NCI-H446 treated with DMSO at 0.1 percent for 48 hours (cell line): ENCODE measurements around the gene EDIL3.
A peak's percentile ranks its signal among the peaks of the same experiment; 100 is the strongest.

Source experiments
- DNase-seq: peaks from one replicate; lab custom pipeline; 2025; lab: John Stamatoyannopoulos, UW

EDIL3 gene

GRCh38 chr5:84384604-84385575 lies at the start of gene EDIL3:
EDIL3 (minus strand) TSS chr5:84384880; CDS start chr5:84384374, 506 bp downstream.
- peak; percentile 30 for DNase-seq

DNA sequence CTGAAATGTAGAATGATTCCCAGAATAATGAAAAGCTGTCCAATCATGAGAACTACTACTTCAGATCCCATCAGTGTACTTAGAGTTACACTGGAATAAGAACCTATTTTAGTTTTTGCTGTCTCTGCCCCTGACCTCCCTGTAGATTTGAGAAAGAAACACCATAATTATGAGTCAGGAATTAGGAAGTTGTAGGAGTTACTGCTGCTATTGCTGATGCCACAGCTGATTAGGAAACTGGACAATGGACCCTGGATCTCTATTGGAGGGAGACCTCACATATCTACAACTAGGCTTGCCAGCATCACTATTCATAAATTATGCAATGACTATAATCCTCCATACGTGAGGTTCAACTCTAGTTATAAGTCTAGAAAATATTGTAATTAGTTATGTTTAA lies 48.8 kb upstream of the EDIL3 start:
- DNase-seq = no peak

DNA sequence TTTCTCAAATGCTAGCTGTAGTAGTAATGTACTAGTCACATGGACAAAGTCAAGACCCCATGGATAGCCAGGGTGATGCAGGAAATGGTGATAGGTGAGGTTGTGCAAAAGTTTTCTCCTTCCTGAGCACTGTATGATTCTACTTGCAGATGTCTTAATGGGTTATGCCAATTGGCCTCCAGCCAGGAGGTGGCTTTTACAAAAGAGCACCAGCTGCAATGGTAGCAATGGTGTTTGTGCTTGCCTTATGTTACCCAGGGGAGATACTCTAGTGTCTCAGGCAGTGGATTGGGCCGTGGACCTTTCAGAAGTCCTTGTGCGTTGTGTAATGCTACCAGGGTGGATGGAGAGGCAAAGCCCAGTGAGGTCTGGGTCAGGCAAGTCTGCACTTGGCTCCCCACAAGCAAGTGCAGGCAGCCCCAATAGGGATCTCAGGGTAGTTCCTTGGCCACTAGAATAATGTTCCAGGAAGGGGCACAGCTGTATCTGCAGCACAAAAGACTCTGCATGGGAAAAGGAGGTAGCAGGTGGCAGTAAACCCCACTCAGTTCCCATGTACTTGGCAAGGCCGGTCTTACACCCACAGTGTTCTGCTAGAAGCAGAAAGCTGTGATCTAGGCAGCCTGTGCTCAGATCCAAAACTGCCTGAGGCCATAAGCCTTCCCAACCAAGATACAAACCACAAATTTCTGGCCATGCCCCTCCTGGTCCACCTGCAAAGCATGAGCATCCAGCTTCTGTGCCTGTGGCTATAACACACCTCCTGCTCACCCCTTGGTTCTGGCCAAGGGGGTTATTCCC lies 46.4 kb upstream of the EDIL3 start:
- peak; percentile 63 for DNase-seq

DNA sequence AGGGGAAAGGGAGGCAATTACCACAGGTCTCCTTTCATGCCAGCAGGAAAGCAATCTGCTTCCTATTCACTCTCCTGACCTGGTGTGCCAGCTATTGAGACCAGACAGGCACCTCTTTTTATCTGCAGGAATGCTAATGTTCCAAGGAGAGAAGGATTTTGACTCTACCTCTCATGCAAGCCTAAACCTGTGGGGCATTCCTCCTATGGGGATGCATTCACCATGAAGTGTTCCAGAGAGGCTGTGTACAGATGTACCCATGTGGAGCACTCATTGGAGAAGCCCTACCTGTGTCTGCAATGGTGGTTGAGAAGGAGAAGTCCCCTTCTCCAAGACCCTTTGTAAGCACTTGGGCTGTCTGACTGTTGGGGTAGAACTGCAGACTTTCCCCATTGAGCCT lies 45.4 kb upstream of the EDIL3 start:
- no peak for DNase-seq

DNA sequence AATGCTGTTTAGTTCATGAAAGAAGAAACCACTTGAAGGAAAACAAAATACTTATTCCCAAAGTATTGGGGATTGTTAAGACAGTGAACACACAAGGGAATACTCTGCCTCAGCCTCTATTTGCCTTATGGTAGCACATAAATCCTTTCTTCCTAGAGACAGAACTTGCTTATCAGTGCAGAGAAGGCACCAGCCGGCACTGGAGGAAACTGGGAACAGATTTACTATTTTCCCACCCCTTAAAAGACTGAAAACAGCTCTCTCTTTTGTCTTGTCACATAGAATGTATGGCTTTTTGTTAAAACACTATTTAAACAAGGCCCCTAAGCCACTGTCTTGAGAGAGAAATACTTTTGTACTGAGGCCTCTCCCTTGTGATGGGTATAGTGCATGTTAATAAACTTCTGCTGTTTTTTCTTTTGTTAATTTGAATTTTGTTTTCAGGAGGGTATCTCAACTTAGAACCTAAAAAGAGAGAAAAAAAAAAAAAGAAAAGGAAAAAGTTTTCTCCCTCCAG lies 40.7 kb upstream of the EDIL3 start:
- DNase-seq = no peak

DNA sequence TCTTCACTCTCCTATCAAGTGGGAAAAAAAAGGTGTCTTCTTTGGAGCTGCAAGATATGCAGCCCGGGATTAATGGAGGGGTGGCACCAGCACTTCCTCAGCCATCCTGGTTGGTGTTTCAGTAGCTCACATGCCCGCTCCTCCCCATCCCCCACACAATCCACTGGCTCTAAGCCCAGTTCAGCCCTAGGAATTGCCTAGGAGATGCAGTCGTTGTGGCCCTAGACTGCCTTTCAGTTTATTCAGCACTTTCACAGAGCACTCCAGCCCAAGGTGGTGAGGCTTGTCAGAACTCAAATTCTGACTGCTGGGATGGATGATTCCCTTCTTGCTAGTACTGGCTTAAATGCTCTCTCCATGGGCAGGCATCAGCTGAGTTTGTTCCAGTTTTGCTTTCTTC lies 35.1 kb upstream of the EDIL3 start:
- DNase-seq = no peak

GRCh38 chr5:84411832-84412605 lies 27.3 kb upstream of the EDIL3 start:
- DNase-seq = peak; percentile 91

DNA sequence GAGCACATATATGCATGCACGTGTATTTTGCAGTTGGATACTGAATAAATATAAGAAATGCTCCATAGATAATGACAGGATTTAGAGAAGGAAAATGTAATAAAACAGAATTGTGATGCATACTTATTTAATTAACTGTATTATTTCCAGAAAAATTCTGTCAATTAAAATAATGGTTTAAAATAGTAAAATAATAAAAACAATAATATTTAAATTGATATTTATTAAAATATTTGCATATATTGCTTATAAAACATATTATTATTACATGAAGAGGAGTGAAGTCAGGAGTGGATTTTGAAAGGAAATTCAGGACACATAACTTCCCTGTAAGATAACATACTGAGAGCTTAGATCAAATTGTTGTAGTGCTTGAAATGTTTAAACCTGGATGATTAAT lies 21.4 kb upstream of the EDIL3 start:
- no peak for DNase-seq

GRCh38 chr5:84403773-84404172 lies 19.1 kb upstream of the EDIL3 start:
- DNase-seq = no peak

DNA sequence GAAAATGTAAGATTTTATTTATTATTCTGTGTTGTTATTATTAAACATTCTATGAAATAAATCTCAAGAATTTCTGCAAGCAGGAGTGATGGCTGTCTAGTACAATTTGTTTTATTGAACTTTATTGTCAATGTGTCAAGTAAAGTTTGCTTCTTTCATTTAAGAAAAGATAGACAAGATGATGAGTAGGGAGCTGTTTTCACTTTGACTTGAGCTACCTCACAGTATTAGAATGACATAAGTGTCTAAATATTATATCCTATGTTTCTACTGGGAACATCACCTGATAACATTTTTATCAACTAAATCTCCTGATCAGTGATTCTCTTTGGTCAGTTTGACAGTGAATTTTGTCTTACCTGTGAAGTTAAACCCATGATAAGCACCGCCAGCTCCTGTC lies 12.7 kb upstream of the EDIL3 start:
- DNase-seq = no peak

DNA sequence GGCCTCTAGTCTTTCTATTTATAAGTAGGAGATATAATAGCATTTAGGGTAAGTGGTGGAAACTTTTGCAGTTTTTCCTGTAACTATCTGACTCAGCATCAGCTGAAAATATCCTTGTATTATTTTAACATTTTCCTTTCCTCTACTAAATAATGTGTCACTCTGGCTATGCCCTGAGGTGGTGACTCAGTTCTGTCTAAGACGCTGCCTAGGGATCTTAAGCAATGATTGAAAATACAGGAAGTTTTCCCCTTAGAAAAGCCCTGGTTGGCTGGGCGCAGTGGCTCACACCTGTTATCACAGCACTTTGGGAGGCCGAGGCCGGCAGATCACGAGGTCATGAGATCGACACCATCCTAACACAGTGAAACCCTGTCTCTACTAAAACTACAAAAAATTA lies 9.3 kb upstream of the EDIL3 start:
- DNase-seq = no peak

DNA sequence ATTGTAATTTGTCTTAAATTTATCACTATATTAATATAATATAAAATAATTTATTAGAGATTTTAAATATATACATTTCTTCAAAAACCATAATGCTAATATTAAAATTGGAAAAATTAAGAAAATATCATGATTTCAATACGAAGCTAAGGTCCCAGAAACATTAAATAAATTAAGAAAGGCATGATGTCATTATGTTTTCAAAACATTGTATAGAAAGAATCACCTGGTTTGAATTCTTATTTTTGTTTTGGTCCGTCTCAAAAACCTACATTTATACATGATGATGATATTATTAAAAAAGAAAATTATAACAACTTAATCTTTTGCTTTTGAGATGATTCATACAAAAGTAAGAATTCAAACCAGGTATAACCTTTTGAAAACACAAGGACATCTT lies 8.2 kb upstream of the EDIL3 start:
- DNase-seq = no peak

DNA sequence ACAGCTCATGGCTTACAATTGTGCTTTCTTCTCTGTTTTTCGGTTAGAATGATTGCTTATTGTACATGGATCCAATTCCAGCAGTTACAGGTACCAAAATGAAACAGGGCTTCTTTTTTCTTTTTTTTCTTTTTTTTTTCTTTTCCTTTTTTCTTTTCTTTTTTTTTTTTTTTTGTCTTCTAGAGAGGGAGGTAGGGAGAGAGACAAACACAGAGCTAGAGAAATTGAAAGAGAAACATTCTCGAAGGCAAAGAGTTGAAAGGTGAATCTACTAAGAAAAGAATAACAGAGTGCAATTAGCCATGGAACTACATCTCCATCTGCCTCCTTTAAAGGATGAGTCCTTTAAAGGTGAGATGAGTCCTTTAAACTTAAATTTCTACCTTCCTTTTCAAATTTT lies 1.0 kb upstream of the EDIL3 start:
- DNase-seq = no peak

- no peak for DNase-seq
These were observed 670 bp downstream of the EDIL3 start for GRCh38 chr5:84383816-84384603.

GRCh38 chr5:84383296-84383815 lies 1.3 kb downstream of the EDIL3 start:
- no peak for DNase-seq

DNA sequence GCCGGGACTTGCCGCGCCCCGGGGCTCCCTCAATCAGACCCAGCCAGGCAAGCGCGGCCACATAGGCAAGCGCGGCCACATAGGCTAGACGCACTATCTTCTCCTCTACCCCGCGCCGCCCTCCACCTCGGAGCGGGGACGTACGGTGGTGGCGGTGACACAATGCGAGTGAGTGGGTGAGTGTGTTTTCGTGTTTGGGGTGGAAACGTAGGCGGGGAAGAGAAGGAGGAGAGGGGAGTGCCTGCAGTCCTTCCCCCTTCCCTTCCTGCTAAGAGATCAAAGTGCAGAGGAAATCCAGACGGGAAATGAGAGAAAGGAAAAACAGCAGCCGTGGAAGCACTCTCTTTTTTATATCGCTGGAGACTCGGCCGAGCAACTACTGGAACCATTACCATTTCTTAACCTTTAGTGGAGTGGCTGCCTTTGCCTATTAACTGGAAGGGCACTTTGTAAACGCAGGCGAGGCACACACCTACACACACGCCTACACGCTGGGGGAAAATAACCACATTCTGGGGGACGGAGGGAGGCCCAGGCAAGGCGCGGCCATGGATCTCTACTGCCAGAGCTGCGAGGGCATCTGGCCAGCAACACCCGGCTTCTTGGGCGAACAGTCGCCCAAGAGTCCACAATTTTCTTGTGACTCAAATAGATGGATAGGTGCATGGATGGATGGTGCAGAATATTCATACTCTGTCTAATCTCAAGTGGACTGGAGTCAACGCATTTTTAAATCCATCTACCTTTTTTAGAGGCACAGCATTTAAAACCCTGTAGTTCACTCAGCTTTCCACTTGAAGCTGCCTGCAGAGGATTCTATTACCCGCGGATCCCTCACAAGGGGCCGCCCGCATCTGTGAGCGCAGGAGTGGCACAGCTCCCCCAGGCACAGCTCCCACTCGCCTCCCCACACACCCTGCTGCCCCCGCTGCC lies 2.1 kb downstream of the EDIL3 start:
- DNase-seq = peak; percentile 73

GRCh38 chr5:84381502-84382362 lies 2.9 kb downstream of the EDIL3 start:
- peak; percentile 77 for DNase-seq

DNA sequence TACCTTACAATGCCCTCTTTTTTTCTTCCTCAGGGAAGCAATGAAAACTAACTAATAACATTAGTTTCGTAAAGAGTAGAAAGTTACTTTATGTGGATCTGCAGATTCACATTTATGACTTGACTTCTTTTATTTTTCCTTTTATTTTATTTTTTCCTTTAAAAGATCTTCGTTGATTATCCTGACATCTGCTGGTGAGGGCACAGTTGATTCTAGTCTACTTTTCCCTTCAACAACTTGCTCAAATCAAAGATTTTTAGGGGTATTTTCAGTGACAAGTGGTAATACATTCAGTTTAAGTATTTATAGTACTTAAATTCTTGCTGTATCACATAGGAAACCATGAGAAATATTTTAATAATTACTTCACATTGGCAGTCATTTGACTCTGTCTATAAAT lies 4.9 kb downstream of the EDIL3 start:
- no peak for DNase-seq

GRCh38 chr5:84378961-84379360 lies 5.7 kb downstream of the EDIL3 start:
- DNase-seq = no peak
